Measurements from ENCODE around the gene APOBEC3B.
A peak's percentile ranks its signal among the peaks of the same experiment; 100 is the strongest.
"Not testable (repeated sequence)": the region's sequence is repeated elsewhere in the genome, so short reads cannot be mapped to it uniquely, and the experiment has no call there.

Gene APOBEC3B

GRCh38 chr22:38968801-38969200 is 13.3 kb upstream of the APOBEC3B start:
- no peak for DNase-seq

- DNase-seq = no peak
Measured at GRCh38 chr22:38970551-38970950, 11.6 kb upstream of the APOBEC3B start.

- no peak for DNase-seq
Measured at GRCh38 chr22:38971202-38971601, 10.9 kb upstream of the APOBEC3B start.

GRCh38 chr22:38971791-38972190 is 10.4 kb upstream of the APOBEC3B start:
- no peak for DNase-seq

- no peak for DNase-seq
Measured at GRCh38 chr22:38972558-38972957, 9.6 kb upstream of the APOBEC3B start.

GRCh38 chr22:38973289-38974169 is 8.6 kb upstream of the APOBEC3B start:
- no peak for DNase-seq

- no peak for DNase-seq
Measured at GRCh38 chr22:38974170-38974825, 7.8 kb upstream of the APOBEC3B start.

- no peak for DNase-seq
Measured at GRCh38 chr22:38974826-38975175, 7.3 kb upstream of the APOBEC3B start.

GRCh38 chr22:38977289-38977688 is 4.9 kb upstream of the APOBEC3B start:
- DNase-seq = not testable (repeated sequence)

GRCh38 chr22:38980587-38980986 is 1.6 kb upstream of the APOBEC3B start:
- DNase-seq = not testable (repeated sequence)

GRCh38 chr22:38981005-38981991 is 849 bp upstream of the APOBEC3B start:
- no peak for DNase-seq

- DNase-seq = no peak
Measured at GRCh38 chr22:38984224-38984623, 2.1 kb downstream of the APOBEC3B start.

- peak; percentile 52 for DNase-seq
Measured at GRCh38 chr22:38984784-38985757, 2.9 kb downstream of the APOBEC3B start.

- no peak for DNase-seq
Measured at GRCh38 chr22:38986629-38987028, 4.5 kb downstream of the APOBEC3B start.

GRCh38 chr22:38987171-38987895 is 5.2 kb downstream of the APOBEC3B start:
- no peak for DNase-seq

GRCh38 chr22:38989466-38989865 is 7.3 kb downstream of the APOBEC3B start:
- DNase-seq = no peak

- DNase-seq = not testable (repeated sequence)
Measured at GRCh38 chr22:38992871-38993371, 10.8 kb downstream of the APOBEC3B start.

GRCh38 chr22:38996105-38996504 is 14.0 kb downstream of the APOBEC3B start:
- DNase-seq = no peak

- DNase-seq = no peak
Measured at GRCh38 chr22:38997518-38997917, 15.4 kb downstream of the APOBEC3B start.

- peak; percentile 61 for DNase-seq
Measured at GRCh38 chr22:39003165-39003638, 21.1 kb downstream of the APOBEC3B start.

- DNase-seq = no peak
Measured at GRCh38 chr22:39007177-39007576, 25.0 kb downstream of the APOBEC3B start.
